ENCODE data around the gene PTGES2.

DNA sequence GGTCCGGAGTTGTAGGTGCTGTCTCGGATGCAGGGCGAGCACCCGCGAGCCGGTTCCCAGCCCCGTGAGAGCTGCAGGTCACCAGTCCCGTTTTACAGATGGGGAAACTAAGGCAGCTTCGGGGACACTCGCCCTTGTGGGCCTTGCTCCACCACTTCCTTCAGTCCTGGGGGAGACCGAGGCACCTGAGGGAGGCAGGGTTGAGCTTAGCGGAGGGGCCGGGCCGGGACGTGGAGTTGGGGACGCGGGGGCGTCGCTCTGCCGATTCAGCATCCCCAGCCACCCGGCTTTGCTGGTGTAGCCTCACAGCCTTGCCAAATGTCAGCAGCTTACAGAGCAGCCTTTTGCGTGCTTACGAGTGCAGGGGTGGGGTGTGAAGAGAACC, 33.1 kb upstream of the PTGES2 start:
- no peak for TF ChIP-seq POLR2A (IDR thresholded peaks at IDR 0.05; ENCODE audit: low read depth, low read length)
- no peak; the same call in 1 of the 2 replicates for TF ChIP-seq POLR2AphosphoS5 (IDR thresholded peaks at IDR 0.05; ENCODE audit: low read depth, low read length)
- TF ChIP-seq TAF1 (IDR thresholded peaks at IDR 0.05; ENCODE audit: low read depth, low read length): no peak
- no peak for TF ChIP-seq SPI1 (IDR thresholded peaks at IDR 0.05; ENCODE audit: low read depth, low read length)
- no peak for TF ChIP-seq POU2F2 (IDR thresholded peaks at IDR 0.05; ENCODE audit: low read depth, low read length)
